GM12872 (cell line): ENCODE data around the gene MAPKAPK2.
A peak's percentile ranks its signal among the peaks of the same experiment; 100 is the strongest.

ENCODE experiments used
- TF ChIP-seq, protein P1 (sequence below): IDR thresholded peaks from 3 replicates; pipeline ENCODE4 v1.5.1; 2011; ENCODE audit warnings: low read depth, mild to moderate bottlenecking, low read length, moderate library complexity; ENCODE audit not compliant: insufficient read depth

The MAPKAPK2 gene

DNA sequence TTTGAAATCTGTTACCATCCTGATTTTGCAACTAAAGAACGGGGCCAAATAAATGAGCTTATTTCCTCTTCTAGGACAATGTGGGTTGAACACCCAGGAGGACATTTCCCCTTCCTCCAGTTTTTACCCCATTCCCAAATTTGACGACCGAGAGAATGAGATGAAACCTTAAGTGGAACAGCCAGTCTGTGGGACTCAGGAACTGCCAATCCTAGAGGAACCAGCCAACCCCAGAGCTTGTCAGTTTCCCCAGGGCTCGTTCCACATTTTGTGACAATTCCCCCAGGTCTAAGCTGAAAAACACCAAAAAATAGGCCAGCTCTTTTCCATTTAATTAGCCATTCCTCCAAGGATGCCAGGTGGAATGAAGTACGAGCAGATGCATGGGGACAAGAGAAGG, 21.3 kb upstream of the MAPKAPK2 start:
- TF ChIP-seq, protein P1, sequence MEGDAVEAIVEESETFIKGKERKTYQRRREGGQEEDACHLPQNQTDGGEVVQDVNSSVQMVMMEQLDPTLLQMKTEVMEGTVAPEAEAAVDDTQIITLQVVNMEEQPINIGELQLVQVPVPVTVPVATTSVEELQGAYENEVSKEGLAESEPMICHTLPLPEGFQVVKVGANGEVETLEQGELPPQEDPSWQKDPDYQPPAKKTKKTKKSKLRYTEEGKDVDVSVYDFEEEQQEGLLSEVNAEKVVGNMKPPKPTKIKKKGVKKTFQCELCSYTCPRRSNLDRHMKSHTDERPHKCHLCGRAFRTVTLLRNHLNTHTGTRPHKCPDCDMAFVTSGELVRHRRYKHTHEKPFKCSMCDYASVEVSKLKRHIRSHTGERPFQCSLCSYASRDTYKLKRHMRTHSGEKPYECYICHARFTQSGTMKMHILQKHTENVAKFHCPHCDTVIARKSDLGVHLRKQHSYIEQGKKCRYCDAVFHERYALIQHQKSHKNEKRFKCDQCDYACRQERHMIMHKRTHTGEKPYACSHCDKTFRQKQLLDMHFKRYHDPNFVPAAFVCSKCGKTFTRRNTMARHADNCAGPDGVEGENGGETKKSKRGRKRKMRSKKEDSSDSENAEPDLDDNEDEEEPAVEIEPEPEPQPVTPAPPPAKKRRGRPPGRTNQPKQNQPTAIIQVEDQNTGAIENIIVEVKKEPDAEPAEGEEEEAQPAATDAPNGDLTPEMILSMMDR, result no peak

DNA sequence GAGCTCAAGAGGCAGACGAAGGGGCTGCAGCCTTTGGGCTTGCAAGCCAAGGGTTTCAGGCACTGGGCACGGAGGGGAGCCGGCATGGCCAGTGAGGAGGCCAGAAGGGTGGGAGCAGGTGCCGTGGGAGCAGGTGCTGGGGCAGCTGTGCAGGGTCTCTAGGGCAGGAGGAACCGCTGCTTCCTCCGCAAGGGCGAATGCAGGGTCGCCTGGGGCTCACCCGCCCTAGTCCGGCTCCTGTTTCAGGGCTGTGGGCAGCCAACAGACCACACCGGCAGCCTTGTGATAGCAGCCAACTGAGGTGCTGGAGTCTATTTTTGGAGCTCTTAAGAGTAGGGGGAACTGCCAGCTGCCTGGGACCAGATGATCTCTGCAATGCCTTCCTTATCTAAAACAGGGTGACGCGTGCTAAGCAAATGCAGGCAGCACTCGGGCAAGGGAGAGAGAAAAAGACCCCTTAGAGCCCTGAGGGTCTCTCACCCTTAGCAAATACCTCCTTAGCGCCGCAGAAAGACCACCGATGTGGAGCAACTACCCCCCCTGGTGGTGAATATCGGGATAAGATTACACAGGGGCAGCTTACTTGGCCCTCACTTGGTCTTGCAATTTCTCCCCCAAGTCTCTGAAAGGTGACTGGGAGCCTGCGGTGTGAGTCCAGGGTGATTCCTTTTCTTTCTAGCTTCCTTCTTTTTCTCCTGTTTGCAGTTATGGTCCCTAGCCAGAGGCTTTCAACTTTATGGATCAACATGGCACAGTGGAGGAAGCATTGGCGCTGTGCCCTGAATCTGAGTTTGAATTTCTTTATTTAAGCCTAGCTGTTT, 20.7 kb upstream of the MAPKAPK2 start:
- TF ChIP-seq, protein P1, result peak; percentile 85

DNA sequence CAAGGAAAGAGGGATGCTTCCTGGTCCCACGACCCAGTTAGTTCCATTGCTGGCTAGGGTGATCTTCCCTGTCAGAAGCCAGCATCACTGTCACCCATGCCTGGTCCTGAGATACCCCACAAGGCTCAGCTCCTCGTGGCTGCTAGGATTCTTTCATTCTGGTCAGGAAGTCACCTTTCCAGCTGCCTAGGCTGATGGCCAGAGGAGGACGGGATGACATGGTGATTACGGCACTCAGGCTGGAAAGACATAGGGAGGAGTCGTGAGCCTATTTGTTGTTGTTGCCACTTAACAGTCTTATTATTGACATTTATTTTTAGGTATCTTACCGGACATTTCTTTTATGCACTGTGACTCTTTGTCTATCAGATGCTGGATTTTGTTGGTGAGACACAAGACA, 20.0 kb upstream of the MAPKAPK2 start:
- TF ChIP-seq, protein P1, result no peak

DNA sequence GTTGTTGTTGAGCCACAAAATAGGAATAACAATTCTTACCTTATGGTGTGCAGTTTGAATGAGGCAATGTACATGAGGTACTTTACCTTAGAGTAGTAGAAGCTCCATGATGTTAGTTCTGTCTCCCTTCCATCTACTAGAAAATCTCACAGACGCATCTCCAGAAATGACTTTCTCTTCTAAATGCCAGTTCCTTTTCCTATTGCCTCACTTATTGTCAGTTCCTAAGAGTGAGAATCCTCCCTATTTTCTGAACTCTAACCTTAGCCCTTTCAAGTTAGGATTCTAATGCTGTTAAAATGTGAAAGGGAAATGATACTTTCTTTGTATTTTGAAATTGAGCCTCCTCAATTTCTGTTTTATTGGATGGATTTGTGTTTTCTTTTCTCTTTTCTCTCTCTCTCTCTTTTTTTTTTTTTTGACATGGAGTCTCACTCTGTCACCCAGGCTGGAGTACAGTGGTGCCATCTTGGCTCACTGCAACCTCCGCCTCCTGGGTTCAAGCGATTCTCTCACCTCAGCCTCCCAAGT, 18.6 kb upstream of the MAPKAPK2 start:
- TF ChIP-seq, protein P1, result no peak

DNA sequence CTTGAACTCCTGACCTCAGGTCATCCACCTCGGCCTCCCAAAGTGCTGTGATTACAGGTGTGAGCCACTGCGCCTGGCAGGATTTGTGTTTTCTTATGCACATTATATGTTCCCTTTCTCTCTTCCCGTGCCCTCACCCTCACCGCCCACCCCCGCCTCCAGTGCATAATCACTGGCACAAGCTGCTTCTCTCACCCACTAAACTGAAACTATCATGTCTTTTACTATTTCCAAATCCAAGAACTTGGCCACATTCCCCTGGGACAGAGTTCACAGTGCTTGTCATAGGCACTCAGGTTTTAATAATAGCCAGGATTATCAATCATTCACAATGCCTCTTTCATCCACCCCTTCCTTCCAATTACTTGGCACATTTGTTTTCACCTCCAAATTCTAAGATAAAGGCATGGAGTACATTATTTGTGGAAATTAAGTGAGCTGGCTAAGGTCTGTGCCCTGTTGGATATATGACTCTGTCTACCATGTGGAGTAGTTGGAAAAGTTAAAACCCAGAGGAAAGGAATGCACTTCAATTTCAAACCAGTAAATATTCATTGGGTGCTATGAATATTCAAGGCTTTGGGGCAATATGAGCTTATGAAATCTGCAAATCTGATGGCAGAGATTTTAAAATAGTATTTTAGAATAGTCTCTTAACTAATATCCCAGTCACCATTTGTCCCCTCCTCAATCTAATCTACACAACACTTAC, 17.6 kb upstream of the MAPKAPK2 start:
- TF ChIP-seq, protein P1, result no peak

DNA sequence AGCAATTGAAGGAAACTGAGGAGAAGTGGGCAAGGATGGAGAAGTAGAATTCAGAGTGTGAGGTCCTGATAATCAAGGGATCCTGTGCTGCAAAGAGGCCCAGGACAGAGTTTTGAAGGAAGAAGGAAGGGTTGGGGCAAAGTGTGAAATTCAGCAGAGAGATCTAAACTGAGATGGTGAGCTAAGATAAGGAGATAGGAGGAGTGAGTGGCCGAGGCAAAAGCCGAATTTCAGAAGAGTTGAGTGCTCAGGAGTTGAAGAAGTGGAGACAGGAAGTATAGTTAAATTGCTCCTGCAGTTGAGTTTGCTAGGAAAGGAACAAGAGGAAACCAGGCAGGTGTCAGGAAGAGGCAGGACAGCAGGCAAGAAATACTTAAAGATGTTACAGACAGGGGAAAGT, 16.4 kb upstream of the MAPKAPK2 start:
- TF ChIP-seq, protein P1, result no peak

DNA sequence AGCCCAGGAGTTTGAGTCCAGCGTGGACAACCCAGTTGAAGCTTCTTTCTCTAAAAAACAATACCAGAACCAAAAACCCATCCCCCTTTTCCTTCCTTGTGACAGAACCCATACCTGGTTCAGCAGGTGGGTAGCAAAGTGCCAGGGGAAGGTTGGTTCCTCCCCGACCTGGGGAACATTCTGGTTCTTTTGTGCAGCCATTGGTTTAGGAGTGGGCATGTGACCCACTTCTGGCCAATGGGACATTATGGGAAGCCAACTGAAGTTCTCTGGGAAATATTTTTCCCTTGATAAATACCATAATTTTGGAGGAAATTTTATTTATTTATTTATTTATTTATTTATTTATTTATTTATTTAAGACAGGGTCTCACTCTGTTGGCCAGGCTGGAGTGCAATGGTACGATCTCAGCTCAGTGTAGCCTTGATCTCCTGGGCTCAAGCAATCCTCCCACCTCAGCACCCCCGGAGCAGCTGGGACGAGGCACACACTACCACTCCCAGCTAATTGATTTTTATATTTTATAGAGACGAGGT, 15.8 kb upstream of the MAPKAPK2 start:
- TF ChIP-seq, protein P1, result no peak
